Nephron (organoid): Measurements from ENCODE around the gene COMTD1.
A peak's percentile ranks its signal among the peaks of the same experiment; 100 is the strongest.

Experiments used
- H3K27ac Mint-ChIP-seq, 3 experiments: 2 replicates each; pipeline ENCODE4 v1.8.0; 2020; ENCODE audit warnings: mixed read lengths in 3 of 3, mild to moderate bottlenecking in 2 of 3, moderate library complexity in 1 of 3
- H3K27me3 Mint-ChIP-seq: 2 replicates; pipeline ENCODE4 v1.8.0; 2021; ENCODE audit warnings: low read depth, mild to moderate bottlenecking, moderate library complexity, mixed read lengths
- H3K36me3 Mint-ChIP-seq: 2 replicates; pipeline ENCODE4 v1.8.0; 2020; ENCODE audit warnings: low read depth, mixed read lengths
- H3K4me1 Mint-ChIP-seq: 2 replicates; pipeline ENCODE4 v1.8.0; 2020; ENCODE audit warnings: mixed read lengths
- H3K4me3 Mint-ChIP-seq, 3 experiments: 2 replicates each; pipeline ENCODE4 v1.8.0; 2020; ENCODE audit warnings: mild to moderate bottlenecking in 3 of 3, mixed read lengths in 3 of 3, moderate library complexity in 2 of 3
- H3K9me3 Mint-ChIP-seq: 2 replicates; pipeline ENCODE4 v1.8.0; 2020; ENCODE audit warnings: mixed read lengths
- CTCF ChIP-seq, 3 experiments: fragments of 200-600 bp; sonication (generic); IDR thresholded peaks; one replicate each; pipeline ENCODE4 v1.5.0; 2021; ENCODE audit warnings: antibody characterized with exemption in 3 of 3; ENCODE audit not compliant: unreplicated experiment in 3 of 3

Gene COMTD1

GRCh38 chr10:75220274-75220673, 15.5 kb downstream of the COMTD1 start:
- H3K9me3 Mint-ChIP-seq: no peaks in the 10 kb centered on the region
- no peaks in the 10 kb centered on the region for H3K27me3 Mint-ChIP-seq
- peak overlapping the region in 2 of 3 experiments; percentile 2 to 51 for H3K27ac Mint-ChIP-seq
- TF ChIP-seq CTCF (IDR thresholded peaks at IDR 0.05; ENCODE audit: unreplicated experiment in 3 of 3): no peak
- H3K4me3 Mint-ChIP-seq: no peak overlapping the region
- peaks cover 81% of the 10 kb centered on the region for H3K36me3 Mint-ChIP-seq
- peaks cover 32% of the 10 kb centered on the region for H3K4me1 Mint-ChIP-seq

DNA sequence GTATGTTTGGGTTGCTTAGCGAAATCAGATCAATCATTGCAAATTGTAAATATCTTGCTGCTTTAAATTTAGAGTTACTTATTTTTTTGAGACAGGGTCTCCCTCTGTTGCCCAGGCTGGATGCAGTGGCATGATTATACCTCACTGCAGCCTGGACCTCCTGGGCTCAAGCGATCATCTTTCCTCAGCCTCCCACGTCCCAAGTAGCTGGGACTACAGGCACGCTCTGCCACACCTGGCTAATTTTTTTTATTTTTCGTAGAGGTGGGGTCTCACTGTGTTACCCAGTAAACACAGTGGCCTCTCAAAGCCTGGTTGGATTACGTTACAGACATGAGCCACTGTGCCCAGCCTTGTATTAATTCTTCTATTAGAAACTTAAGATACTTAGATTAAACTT, 23.4 kb downstream of the COMTD1 start:
- peak overlapping the region; percentile 99 for H3K27ac Mint-ChIP-seq
- no peaks in the 10 kb centered on the region for H3K9me3 Mint-ChIP-seq
- TF ChIP-seq CTCF (IDR thresholded peaks at IDR 0.05; ENCODE audit: unreplicated experiment in 3 of 3): no peak
- H3K4me1 Mint-ChIP-seq: peaks cover 46% of the 10 kb centered on the region
- peaks cover 45% of the 10 kb centered on the region for H3K36me3 Mint-ChIP-seq
- peak overlapping the region; percentile 97 to 99 (median 99) for H3K4me3 Mint-ChIP-seq
- H3K27me3 Mint-ChIP-seq: no peaks in the 10 kb centered on the region

GRCh38 chr10:75211007-75211691, 24.6 kb downstream of the COMTD1 start:
- Mint-ChIP-seq H3K36me3 (peaks cover 37% of the 10 kb centered on the region), H3K4me3 (peak overlapping the region; percentile 97 to 99 (median 99)), H3K4me1 (peaks cover 44% of the 10 kb centered on the region), H3K27ac (peak overlapping the region; percentile 99), H3K27me3 (no peaks in the 10 kb centered on the region), H3K9me3 (no peaks in the 10 kb centered on the region)
- TF ChIP-seq CTCF (IDR thresholded peaks at IDR 0.05; ENCODE audit: unreplicated experiment in 3 of 3): no peak

- peaks cover 32% of the 10 kb centered on the region for H3K36me3 Mint-ChIP-seq
- H3K4me3 Mint-ChIP-seq: peak within 1 kb of the TSS; percentile 97 to 99 (median 99)
- no peak for TF ChIP-seq CTCF (IDR thresholded peaks at IDR 0.05; ENCODE audit: unreplicated experiment in 3 of 3)
- H3K27ac Mint-ChIP-seq: peak within 1 kb of the TSS; percentile 99
- peaks cover 41% of the 10 kb centered on the region for H3K4me1 Mint-ChIP-seq
- no peaks in the 10 kb centered on the region for H3K27me3 Mint-ChIP-seq
- no peaks in the 10 kb centered on the region for H3K9me3 Mint-ChIP-seq
Observed at GRCh38 chr10:75210282-75211006, 25.3 kb downstream of the COMTD1 start, which contains the start of gene VDAC2. VDAC2 (plus strand) TSS chr10:75210796; CDS start chr10:75211159, 363 bp downstream.

DNA sequence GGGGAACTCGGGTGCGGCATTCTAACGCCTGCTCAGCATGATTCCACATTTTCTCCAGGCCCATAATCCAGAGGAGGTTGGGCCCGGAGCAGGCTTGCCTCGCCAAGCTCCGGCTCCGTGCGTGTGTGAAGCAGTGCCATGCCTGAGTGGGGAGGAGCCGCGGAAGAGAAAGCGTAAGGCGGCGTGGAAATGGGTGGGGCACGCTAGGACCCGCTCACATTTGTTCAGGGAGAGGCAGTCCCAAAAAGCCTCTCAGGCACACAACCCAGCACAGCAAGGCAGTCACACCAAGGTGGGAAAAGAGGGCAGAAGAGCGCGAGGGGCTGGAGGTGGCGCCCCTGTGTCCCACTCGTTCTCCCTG, 25.9 kb downstream of the COMTD1 start:
- Mint-ChIP-seq H3K27me3 (no peaks in the 10 kb centered on the region), H3K4me1 (peaks cover 41% of the 10 kb centered on the region), H3K36me3 (peaks cover 31% of the 10 kb centered on the region), H3K4me3 (peak overlapping the region; percentile 97 to 99 (median 99)), H3K27ac (peak overlapping the region; percentile 99), H3K9me3 (no peaks in the 10 kb centered on the region)
- TF ChIP-seq CTCF (IDR thresholded peaks at IDR 0.05; ENCODE audit: unreplicated experiment in 3 of 3): no peak
